Activated CD8-positive, alpha-beta T cell treated with anti-CD3 and anti-CD28 coated beads for 36 hours (primary cell): ENCODE data around the gene ZNF804B. TPM values are rescaled to one million over a fixed set of nuclear protein-coding genes. Genes with fewer than 3 reads are reported as not detected.
"Not testable (repeated sequence)": the region's sequence is repeated elsewhere in the genome, so short reads cannot be mapped to it uniquely, and the experiment has no call there.

Source experiments
- ATAC-seq: fragments of 200-7000 bp; cut with Tn5 transposase; one replicate; pipeline ENCODE4 v1.10.0; 2021; ENCODE audit warnings: mild to moderate bottlenecking, moderate library complexity
- CTCF ChIA-PET: fragments of 350-600 bp; sonication (Branson Sonifier 250); formaldehyde crosslinking; loops from one replicate; lab custom pipeline; 2021; ENCODE audit warnings: antibody characterized with exemption; lab: Charles Lee
- POLR2A ChIA-PET: fragments of 350-600 bp; sonication (Branson Sonifier 250); formaldehyde crosslinking; loops from one replicate; lab custom pipeline; 2021; ENCODE audit warnings: antibody characterized with exemption; lab: Charles Lee
- DNase-seq: peaks from one replicate; pipeline ENCODE4 v3.0.0-alpha.2; 2020
- H3K27ac Mint-ChIP-seq: one replicate; pipeline ENCODE4 v1.8.0; 2021; ENCODE audit warnings: mild to moderate bottlenecking, mixed read lengths
- H3K27me3 Mint-ChIP-seq: one replicate; pipeline ENCODE4 v1.8.0; 2021; ENCODE audit warnings: mixed read lengths
- H3K36me3 Mint-ChIP-seq: one replicate; pipeline ENCODE4 v1.8.0; 2021; ENCODE audit warnings: low read depth, mixed read lengths
- H3K4me1 Mint-ChIP-seq: one replicate; pipeline ENCODE4 v1.8.0; 2021; ENCODE audit warnings: low read depth, mixed read lengths
- H3K4me3 Mint-ChIP-seq: one replicate; pipeline ENCODE4 v1.8.0; 2021; ENCODE audit warnings: mild to moderate bottlenecking, moderate library complexity, mixed read lengths
- H3K9me3 Mint-ChIP-seq: one replicate; pipeline ENCODE4 v1.8.0; 2021; ENCODE audit warnings: mixed read lengths
- CTCF ChIP-seq: fragments of 200-600 bp; IDR thresholded peaks from one replicate; pipeline ENCODE4 v1.8.0; 2022; ENCODE audit warnings: antibody characterized with exemption, mild to moderate bottlenecking
- intact Hi-C: fragments of 100-400 bp; cut with micrococcal nuclease; formaldehyde crosslinking; loops from one replicate; pipeline ENCODE4 v1.10.0; 2022
- total RNA-seq, 2 experiments: library from RNA; stranded (reverse); gene quantifications; one replicate each; pipeline ENCODE4 v1.2.3, GENCODE V29; 2021

The ZNF804B gene
- total RNA-seq, 2 experiments from 2014 or later: not detected

GRCh38 chr7:89223900-89224395 is 464.4 kb downstream of the ZNF804B start:
- H3K36me3 Mint-ChIP-seq: no peaks in the 10 kb centered on the region
- intact Hi-C loops: no loop called here
- H3K4me3 Mint-ChIP-seq: no peak overlapping the region
- CTCF ChIA-PET: no interaction called here
- H3K9me3 Mint-ChIP-seq: no peaks in the 10 kb centered on the region
- H3K27me3 Mint-ChIP-seq: no peaks in the 10 kb centered on the region
- H3K27ac Mint-ChIP-seq: no peak overlapping the region
- POLR2A ChIA-PET: interaction anchor here (0.6 kb wide), 1 partner anchor 284 kb away, joined by 3 read pairs; no protein-coding TSS in a partner anchor
- no peak for ATAC-seq
- no peak for DNase-seq
- no peaks in the 10 kb centered on the region for H3K4me1 Mint-ChIP-seq
- no peak for TF ChIP-seq CTCF

- POLR2A ChIA-PET, CTCF ChIA-PET, H3K4me3 Mint-ChIP-seq, ATAC-seq, H3K27ac Mint-ChIP-seq, H3K27me3 Mint-ChIP-seq, H3K4me1 Mint-ChIP-seq, DNase-seq, H3K9me3 Mint-ChIP-seq, intact Hi-C loops, H3K36me3 Mint-ChIP-seq: not testable (repeated sequence)
Observed at GRCh38 chr7:89228688-89229171, 469.2 kb downstream of the ZNF804B start.

GRCh38 chr7:89238156-89238555 is 478.7 kb downstream of the ZNF804B start:
- intact Hi-C loops: no loop called here
- ATAC-seq (peak; percentile 49), DNase-seq (no peak)
- H3K4me1 Mint-ChIP-seq: peaks cover 4% of the 10 kb centered on the region
- TF ChIP-seq CTCF: no peak
- POLR2A ChIA-PET: no interaction called here
- H3K36me3 Mint-ChIP-seq: no peaks in the 10 kb centered on the region
- CTCF ChIA-PET: no interaction called here
- no peak overlapping the region for H3K27ac Mint-ChIP-seq
- H3K4me3 Mint-ChIP-seq: no peak overlapping the region
- no peaks in the 10 kb centered on the region for H3K9me3 Mint-ChIP-seq
- no peaks in the 10 kb centered on the region for H3K27me3 Mint-ChIP-seq

- no peak for ATAC-seq
- Mint-ChIP-seq H3K27ac (no peak overlapping the region), H3K27me3 (no peaks in the 10 kb centered on the region), H3K4me1 (no peaks in the 10 kb centered on the region), H3K4me3 (no peak overlapping the region), H3K36me3 (no peaks in the 10 kb centered on the region), H3K9me3 (no peaks in the 10 kb centered on the region)
- intact Hi-C loops: no loop called here
- CTCF ChIA-PET: no interaction called here
- POLR2A ChIA-PET: no interaction called here
- DNase-seq: no peak
- no peak for TF ChIP-seq CTCF
Observed at GRCh38 chr7:89246196-89246595, 486.7 kb downstream of the ZNF804B start.

- intact Hi-C loops: no loop called here
- no peaks in the 10 kb centered on the region for H3K36me3 Mint-ChIP-seq
- ATAC-seq: no peak
- no peaks in the 10 kb centered on the region for H3K27me3 Mint-ChIP-seq
- no peak overlapping the region for H3K27ac Mint-ChIP-seq
- H3K9me3 Mint-ChIP-seq: no peaks in the 10 kb centered on the region
- no peak for TF ChIP-seq CTCF
- ChIA-PET POLR2A (no interaction called here), CTCF (no interaction called here)
- no peak for DNase-seq
- no peak overlapping the region for H3K4me3 Mint-ChIP-seq
- H3K4me1 Mint-ChIP-seq: no peaks in the 10 kb centered on the region
Observed at GRCh38 chr7:89247207-89247606, 487.7 kb downstream of the ZNF804B start.

- ChIA-PET POLR2A (no interaction called here), CTCF (no interaction called here)
- no peak overlapping the region for H3K27ac Mint-ChIP-seq
- no peak for TF ChIP-seq CTCF
- no peaks in the 10 kb centered on the region for H3K36me3 Mint-ChIP-seq
- DNase-seq (no peak), ATAC-seq (no peak)
- H3K9me3 Mint-ChIP-seq: no peaks in the 10 kb centered on the region
- H3K27me3 Mint-ChIP-seq: no peaks in the 10 kb centered on the region
- no peak overlapping the region for H3K4me3 Mint-ChIP-seq
- H3K4me1 Mint-ChIP-seq: peaks cover 3% of the 10 kb centered on the region
- intact Hi-C loops: no loop called here
Observed at GRCh38 chr7:89259085-89259484, 499.6 kb downstream of the ZNF804B start.
